ENCODE measurements around the gene SMO.

DNA sequence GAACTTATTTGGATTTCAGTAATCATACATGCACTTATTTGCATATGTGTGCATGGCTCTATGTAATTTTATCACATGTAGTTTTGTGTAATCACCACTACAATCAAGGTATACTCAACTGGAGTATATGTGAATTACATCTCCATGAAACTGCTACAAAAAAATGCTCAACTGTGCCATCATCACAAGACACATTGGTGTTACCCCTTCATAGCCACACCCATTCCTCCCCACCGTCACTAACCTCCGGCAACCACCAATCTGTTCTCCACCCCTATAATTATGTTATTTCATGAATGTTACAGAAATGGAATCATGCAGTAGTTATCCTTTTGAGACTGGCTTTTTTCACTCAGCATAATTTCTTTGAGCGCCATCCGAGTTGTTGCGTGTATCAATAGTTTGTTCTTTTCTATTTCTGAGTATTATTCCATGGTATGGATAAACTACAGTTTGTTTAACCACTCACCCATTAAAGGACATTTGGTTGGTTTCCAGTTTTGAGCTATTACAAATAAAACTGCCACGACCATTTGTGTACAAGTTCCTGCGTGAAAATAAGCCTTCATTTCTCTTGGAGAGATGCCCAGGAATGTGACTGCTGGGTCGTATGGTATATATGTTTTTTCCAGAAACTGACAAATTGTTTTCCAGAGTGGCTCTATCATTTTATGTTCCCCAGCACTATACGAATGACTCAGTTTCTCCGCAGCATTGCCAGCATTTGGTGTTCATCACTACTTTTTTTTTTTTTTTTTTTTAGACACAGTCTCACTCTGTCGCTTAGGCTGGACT lies 11.3 kb upstream of the SMO start:
- TF ChIP-seq POLR2A (IDR thresholded peaks at IDR 0.05) (no peak), EP300 (IDR thresholded peaks at IDR 0.05) (no peak), POLR2AphosphoS5 (IDR thresholded peaks at IDR 0.05) (no peak), CTCF (IDR thresholded peaks at IDR 0.05) (no peak)
